Measurements from ENCODE around the gene MTMR11.

MTMR11 gene

DNA sequence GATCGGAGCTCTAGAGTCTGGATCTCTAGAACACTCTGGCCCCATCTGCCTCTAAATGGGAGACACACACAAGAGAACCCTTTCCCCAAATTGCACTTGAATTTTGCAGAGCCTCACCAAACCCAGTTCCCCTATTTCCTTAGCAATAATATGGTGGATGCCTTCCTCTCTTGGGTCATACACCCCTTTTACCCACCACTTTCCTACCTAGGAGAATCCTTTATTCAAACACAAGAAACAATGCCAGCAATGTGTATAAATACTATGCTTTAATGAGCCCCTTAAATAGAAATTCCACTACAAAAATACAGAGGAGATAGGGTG lies 8.3 kb downstream of the MTMR11 start:
- TF ChIP-seq, protein P1, sequence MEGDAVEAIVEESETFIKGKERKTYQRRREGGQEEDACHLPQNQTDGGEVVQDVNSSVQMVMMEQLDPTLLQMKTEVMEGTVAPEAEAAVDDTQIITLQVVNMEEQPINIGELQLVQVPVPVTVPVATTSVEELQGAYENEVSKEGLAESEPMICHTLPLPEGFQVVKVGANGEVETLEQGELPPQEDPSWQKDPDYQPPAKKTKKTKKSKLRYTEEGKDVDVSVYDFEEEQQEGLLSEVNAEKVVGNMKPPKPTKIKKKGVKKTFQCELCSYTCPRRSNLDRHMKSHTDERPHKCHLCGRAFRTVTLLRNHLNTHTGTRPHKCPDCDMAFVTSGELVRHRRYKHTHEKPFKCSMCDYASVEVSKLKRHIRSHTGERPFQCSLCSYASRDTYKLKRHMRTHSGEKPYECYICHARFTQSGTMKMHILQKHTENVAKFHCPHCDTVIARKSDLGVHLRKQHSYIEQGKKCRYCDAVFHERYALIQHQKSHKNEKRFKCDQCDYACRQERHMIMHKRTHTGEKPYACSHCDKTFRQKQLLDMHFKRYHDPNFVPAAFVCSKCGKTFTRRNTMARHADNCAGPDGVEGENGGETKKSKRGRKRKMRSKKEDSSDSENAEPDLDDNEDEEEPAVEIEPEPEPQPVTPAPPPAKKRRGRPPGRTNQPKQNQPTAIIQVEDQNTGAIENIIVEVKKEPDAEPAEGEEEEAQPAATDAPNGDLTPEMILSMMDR (IDR thresholded peaks at IDR 0.05; ENCODE audit: low read depth, low read length), result no peak

DNA sequence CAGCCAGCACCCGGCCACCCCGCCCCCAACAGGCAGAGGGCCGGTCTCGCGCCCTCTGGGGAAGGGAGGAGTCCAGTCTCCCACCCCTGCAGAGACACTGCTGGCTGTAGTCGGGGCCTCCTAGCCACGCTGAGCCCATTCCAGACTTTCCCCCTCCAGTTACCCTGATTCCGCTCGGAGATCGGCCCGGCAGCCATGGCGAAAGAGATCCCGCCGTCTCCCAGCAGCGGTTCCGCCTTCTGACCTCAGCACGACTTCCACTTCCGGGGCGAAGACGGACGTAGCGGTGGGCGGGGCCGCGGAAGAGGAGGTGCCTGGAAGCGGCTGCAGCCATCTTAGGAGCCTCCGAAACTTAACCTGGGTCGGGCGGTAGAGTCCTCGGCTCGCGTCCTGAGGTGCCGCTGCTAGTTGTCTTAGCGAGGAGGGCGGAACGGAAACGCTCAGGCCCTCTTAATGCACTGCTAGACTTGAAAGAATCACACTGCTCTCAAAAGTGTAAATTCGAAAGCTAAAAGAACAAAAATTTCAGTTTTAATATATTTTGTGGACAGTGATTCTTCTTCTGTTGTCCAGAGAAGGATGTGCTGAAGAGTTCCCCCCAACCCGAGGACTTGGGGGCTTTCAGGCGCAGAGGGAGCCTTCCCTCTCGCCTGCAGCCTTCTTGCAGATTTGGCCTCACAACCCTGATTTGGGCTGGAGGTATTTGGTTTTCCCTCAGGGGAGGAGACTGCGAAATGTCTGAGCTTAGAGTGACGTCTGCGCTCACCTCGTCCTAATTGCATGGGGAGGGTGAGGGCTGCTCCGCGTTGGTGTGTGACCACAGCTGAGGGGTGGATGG lies 8.9 kb downstream of the MTMR11 start, which contains the start of gene SF3B4:
SF3B4 (minus strand) TSS at position 241 of the 838 bp plus-strand sequence; CDS start at position 197, 44 bp downstream.
- DNase-seq (ENCODE audit: low read depth in 2 of 2), result peak; percentile 93 to 94
- peak within 1 kb of the TSS; percentile 70 to 76 for H3K4me3 ChIP-seq (replicated peaks in 1 of 2; ENCODE audit: low read depth in 2 of 2, low read length in 2 of 2)
- TF ChIP-seq, protein P1 (IDR thresholded peaks at IDR 0.05; ENCODE audit: low read depth, low read length), result no peak

More for the DNA sequence above, 8.3 kb downstream of the MTMR11 start:
- no peak for DNase-seq (ENCODE audit: low read depth in 2 of 2)
- peak overlapping the region; percentile 70 to 76 for H3K4me3 ChIP-seq (replicated peaks in 1 of 2; ENCODE audit: low read depth in 2 of 2, low read length in 2 of 2)

DNA sequence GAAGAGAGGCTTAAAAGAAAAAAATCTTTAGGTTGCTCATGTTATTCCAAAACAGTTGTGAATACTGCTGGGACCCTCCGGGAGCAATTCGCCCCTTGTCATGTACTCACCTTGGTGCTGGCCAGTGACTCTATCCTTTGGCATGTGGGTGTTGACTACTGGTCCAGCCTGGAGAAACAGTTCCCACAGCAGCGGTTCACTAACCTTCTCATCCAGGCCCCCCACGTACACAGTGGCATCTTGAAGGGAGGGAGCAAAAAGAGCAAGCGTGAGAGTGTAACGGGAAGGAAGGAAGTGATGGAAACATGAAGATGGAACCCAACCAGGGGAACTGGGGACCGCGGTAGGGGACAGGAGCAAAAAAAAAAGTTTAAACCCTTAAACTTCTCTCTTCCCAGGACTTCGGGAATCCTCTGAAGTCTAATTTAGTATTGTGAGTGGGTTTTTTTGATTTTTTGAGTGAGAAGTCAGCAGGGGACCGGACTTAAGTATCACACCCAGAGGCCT lies 9.6 kb downstream of the MTMR11 start:
- peak overlapping the region; percentile 70 to 76 for H3K4me3 ChIP-seq (replicated peaks in 1 of 2; ENCODE audit: low read depth in 2 of 2, low read length in 2 of 2)
- peak in 1 of 2 donors; percentile 38 for DNase-seq (ENCODE audit: low read depth in 2 of 2)
- TF ChIP-seq, protein P1 (IDR thresholded peaks at IDR 0.05; ENCODE audit: low read depth, low read length), result no peak

DNA sequence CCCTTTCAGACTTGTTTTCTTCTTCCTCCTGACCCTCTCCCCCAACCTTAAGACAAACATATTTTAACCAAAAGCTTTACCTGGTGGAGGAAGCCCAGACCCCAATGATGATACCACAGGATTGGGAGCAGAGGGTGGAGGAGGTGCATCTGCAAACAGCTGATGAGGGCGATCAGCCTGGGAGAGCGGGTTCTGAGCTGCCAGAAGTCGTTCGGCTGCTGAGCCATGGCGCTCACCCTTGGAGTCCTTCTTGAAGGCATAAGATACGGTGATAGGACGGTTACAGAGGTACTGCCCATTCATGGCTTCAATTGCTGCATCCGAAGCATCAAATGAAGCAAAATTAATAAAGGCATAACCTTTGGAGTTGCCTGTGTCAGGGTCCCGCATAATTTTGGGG lies 10.4 kb downstream of the MTMR11 start:
- peak overlapping the region in 1 of 2 donors; percentile 76 for H3K4me3 ChIP-seq (replicated peaks in 1 of 2; ENCODE audit: low read depth in 2 of 2, low read length in 2 of 2)
- no peak for DNase-seq (ENCODE audit: low read depth in 2 of 2)
- TF ChIP-seq, protein P1 (IDR thresholded peaks at IDR 0.05; ENCODE audit: low read depth, low read length), result no peak

DNA sequence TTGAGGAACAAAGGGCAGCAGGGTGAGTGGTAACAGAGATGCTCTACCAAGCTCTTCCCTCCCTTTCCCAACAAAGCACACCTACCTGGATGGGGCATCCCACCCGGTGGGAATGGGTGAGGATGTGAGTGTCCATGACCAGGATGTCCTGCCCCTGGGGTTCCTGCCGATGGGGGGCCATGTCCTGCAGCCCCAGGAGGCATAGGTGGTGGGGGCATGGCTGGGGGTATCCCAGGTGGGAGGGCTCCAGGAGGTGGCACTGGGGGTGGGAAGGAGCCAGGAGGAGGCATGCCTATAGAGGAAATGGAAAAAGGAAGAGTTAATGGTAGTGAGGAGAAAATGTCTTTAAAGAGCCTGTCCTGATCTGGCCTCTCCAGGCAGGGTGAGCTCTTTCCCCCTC lies 10.9 kb downstream of the MTMR11 start:
- DNase-seq (ENCODE audit: low read depth in 2 of 2), result no peak
- TF ChIP-seq, protein P1 (IDR thresholded peaks at IDR 0.05; ENCODE audit: low read depth, low read length), result no peak
- no peak overlapping the region for H3K4me3 ChIP-seq (replicated peaks in 1 of 2; ENCODE audit: low read depth in 2 of 2, low read length in 2 of 2)

DNA sequence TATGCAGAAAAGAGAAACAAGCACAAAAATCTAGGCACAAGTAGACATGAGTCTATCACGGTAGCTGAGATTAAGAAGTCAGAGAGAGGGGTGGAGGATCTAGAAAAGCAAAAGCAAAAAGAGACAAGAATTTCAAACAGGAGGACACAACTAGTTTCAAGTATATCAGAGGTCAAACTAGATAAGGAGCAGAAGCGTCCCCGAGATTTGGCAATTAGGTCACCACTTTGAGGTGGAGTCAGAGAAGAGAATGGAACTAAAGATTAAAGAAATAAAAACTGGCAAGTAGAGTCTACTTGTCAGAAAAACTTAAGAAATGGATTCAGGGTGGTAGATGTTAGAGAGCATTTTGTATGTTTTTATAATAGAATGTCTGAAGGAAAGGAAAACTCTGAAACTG lies 11.3 kb downstream of the MTMR11 start:
- no peak for DNase-seq (ENCODE audit: low read depth in 2 of 2)
- TF ChIP-seq, protein P1 (IDR thresholded peaks at IDR 0.05; ENCODE audit: low read depth, low read length), result no peak
- H3K4me3 ChIP-seq (replicated peaks in 1 of 2; ENCODE audit: low read depth in 2 of 2, low read length in 2 of 2), result no peak overlapping the region
